K562 (cell line): ENCODE measurements around the gene ZNF782. TPM values are rescaled to one million over a fixed set of nuclear protein-coding genes. Genes with fewer than 3 reads are reported as not detected.

Experiments
- ATAC-seq: fragments of 200-7000 bp; cut with Tn5 transposase; 3 replicates; pipeline ENCODE4 v1.9.1; 2020; ENCODE audit warnings: moderate library complexity
- BruUV-seq: library from RNA; stranded (reverse); fragments of 400-500 nt; replicated peaks from 2 replicates; lab custom pipeline; 2021; lab: Mats Ljungman, UMichigan
- CTCF ChIA-PET: fragments of 300-600 bp; formaldehyde crosslinking; extraction: SDS; loops from one replicate; lab custom pipeline; 2021; ENCODE audit warnings: low intra/inter-chr PET ratio; lab: Yijun Ruan, JAX
- POLR2A ChIA-PET: fragments of 300-600, 350-650 bp; sonication (Branson Sonifier 250); formaldehyde crosslinking; extraction: SDS; loops from one replicate; lab custom pipeline; 2021; ENCODE audit warnings: antibody characterized with exemption, inconsistent platforms; lab: Yijun Ruan, JAX
- DNase-seq, 4 experiments: peaks; one replicate each; pipeline versions ENCODE4 v3.0.0 to v3.0.0-alpha.2; 2011 to 2018; ENCODE audit warnings: low spot score in 3 of 4, mixed read lengths in 3 of 4; ENCODE audit errors: extremely low read depth in 1 of 4
- FAIRE-seq: peaks from 2 replicates; lab custom pipeline; 2011; peaks lifted over from hg19 to GRCh38; lab: Jason Lieb, UNC
- H2AFZ ChIP-seq: 2 replicates; pipeline ENCODE4 v1.6.0; 2011; ENCODE audit warnings: low read depth, low read length, control low read depth, inconsistent platforms
- H3K27ac ChIP-seq: fragments of 200-600 bp; 3 replicates; pipeline ENCODE4 v1.8.0; 2011; ENCODE audit warnings: low read depth, mild to moderate bottlenecking, control low read depth, inconsistent platforms, low read length, moderate library complexity, mixed read lengths; ENCODE audit errors: extremely low read depth
- H3K27me3 ChIP-seq, 2 experiments: fragments of 300-600 bp in 1 of 2; 2 replicates in 1 of 2; 3 replicates in 1 of 2; pipeline versions ENCODE4 v1.6.0 to v1.8.0; 2011; ENCODE audit warnings: inconsistent platforms in 2 of 2, low read length in 2 of 2, mild to moderate bottlenecking in 1 of 2, mixed read lengths in 1 of 2, moderate library complexity in 1 of 2; ENCODE audit not compliant: control insufficient read depth in 2 of 2, insufficient read depth in 2 of 2
- H3K36me3 ChIP-seq: fragments of 300-600 bp; 3 replicates; pipeline ENCODE4 v1.8.0; 2011; ENCODE audit warnings: mild to moderate bottlenecking, low read length, inconsistent platforms; ENCODE audit not compliant: control insufficient read depth, insufficient read depth
- H3K4me1 ChIP-seq, 2 experiments: fragments of 200-600 bp in 1 of 2; replicated peaks in 1 of 2; 2 replicates in 1 of 2; 3 replicates in 1 of 2; pipeline versions ENCODE4 v1.5.1 to v1.8.0; 2011; ENCODE audit warnings: inconsistent platforms in 2 of 2, low read length in 2 of 2, mild to moderate bottlenecking in 1 of 2, mixed read lengths in 1 of 2, moderate library complexity in 1 of 2; ENCODE audit not compliant: control insufficient read depth in 2 of 2, insufficient read depth in 2 of 2
- H3K4me2 ChIP-seq: 2 replicates; pipeline ENCODE4 v1.6.1; 2011; ENCODE audit warnings: low read length, control low read depth, inconsistent platforms, mixed read lengths; ENCODE audit not compliant: insufficient read depth
- H3K4me3 ChIP-seq: fragments of 200-600 bp; sonication (generic), shearing (Covaris generic); 2 replicates; pipeline ENCODE4 v1.5.1; 2016; ENCODE audit warnings: control low read depth, inconsistent platforms
- H3K79me2 ChIP-seq: fragments of 200-600 bp; 3 replicates; pipeline ENCODE4 v1.8.0; 2011; ENCODE audit warnings: low read length, inconsistent platforms; ENCODE audit not compliant: control insufficient read depth, insufficient read depth
- H3K9ac ChIP-seq, 2 experiments: 2 replicates each; pipeline versions ENCODE4 v1.6.0 to v1.6.1; 2011; ENCODE audit warnings: low read depth in 2 of 2, low read length in 2 of 2, control low read depth in 1 of 2, inconsistent platforms in 1 of 2, mild to moderate bottlenecking in 1 of 2, mixed read lengths in 1 of 2; ENCODE audit not compliant: insufficient read depth in 1 of 2
- H3K9me1 ChIP-seq: one replicate; pipeline ENCODE4 v1.6.0; 2011; ENCODE audit warnings: inconsistent platforms, mild to moderate bottlenecking, low read length, moderate library complexity; ENCODE audit not compliant: control insufficient read depth, insufficient read depth
- H3K9me3 ChIP-seq: replicated peaks from 2 replicates; pipeline ENCODE4 v1.5.1; 2011; ENCODE audit warnings: low read depth, low read length, inconsistent platforms; ENCODE audit not compliant: control insufficient read depth, insufficient read depth
- H4K20me1 ChIP-seq: replicated peaks from 2 replicates; pipeline ENCODE4 v1.6.1; 2011; ENCODE audit warnings: low read length, inconsistent platforms, mixed read lengths; ENCODE audit not compliant: control insufficient read depth, insufficient read depth
- ARNT ChIP-seq, 2 experiments: fragments of 450-650 bp; IDR thresholded peaks; 2 replicates each; pipeline ENCODE4 v1.6.1; 2016; ENCODE audit warnings: mild to moderate bottlenecking in 1 of 2
- CXXC5 ChIP-seq: fragments of 250-450 bp; sonication (Bioruptor Pico); IDR thresholded peaks from 2 replicates; pipeline ENCODE4 v1.8.0; 2022; ENCODE audit warnings: inconsistent platforms, mild to moderate bottlenecking, moderate library complexity
- DPF2 ChIP-seq: fragments of 450-650 bp; IDR thresholded peaks from 2 replicates; pipeline ENCODE4 v1.6.1; 2016
- ELF2 ChIP-seq: fragments of 250-450 bp; sonication (Bioruptor Pico); IDR thresholded peaks from 2 replicates; pipeline ENCODE4 v1.5.0; 2021; ENCODE audit warnings: mild to moderate bottlenecking
- EZH2 ChIP-seq: IDR thresholded peaks from 2 replicates; pipeline ENCODE4 v1.6.1; 2012; ENCODE audit warnings: low read depth, mild to moderate bottlenecking, inconsistent platforms, low read length, borderline replicate concordance
- HIVEP1 ChIP-seq: fragments of 250-450 bp; sonication (Bioruptor Pico); IDR thresholded peaks from 2 replicates; pipeline ENCODE4 v1.4.0; 2020; ENCODE audit warnings: mild to moderate bottlenecking
- NONO ChIP-seq, 2 experiments: fragments of 200-400 bp in 1 of 2; fragments of 450-650 bp in 1 of 2; formaldehyde crosslinking in 1 of 2; IDR thresholded peaks; 2 replicates each; pipeline ENCODE4 v1.6.1; 2017; ENCODE audit warnings: low read depth in 2 of 2, mild to moderate bottlenecking in 2 of 2, moderate library complexity in 2 of 2, low read length in 1 of 2
- POLR3G ChIP-seq: IDR thresholded peaks from 2 replicates; pipeline ENCODE4 v1.6.1; 2011; ENCODE audit not compliant: insufficient read length, insufficient replicate concordance; ENCODE audit errors: extremely low read depth
- RFX5 ChIP-seq: IDR thresholded peaks from 2 replicates; pipeline ENCODE4 v1.6.1; 2011; ENCODE audit warnings: low read depth, mild to moderate bottlenecking, improper control_type of control experiment, low read length
- TEAD1 ChIP-seq, 2 experiments: fragments of 450-650 bp in 1 of 2; sonication (generic) in 1 of 2; formaldehyde crosslinking; IDR thresholded peaks; 2 replicates each; pipeline versions ENCODE4 v1.4.0 to v1.8.0; 2020 to 2022; ENCODE audit warnings: mild to moderate bottlenecking in 2 of 2, missing genetic modification reagents in 1 of 2
- ZBTB17 ChIP-seq: fragments of 450-650 bp; formaldehyde crosslinking; IDR thresholded peaks from 2 replicates; pipeline ENCODE4 v1.4.0; 2020; ENCODE audit warnings: mild to moderate bottlenecking
- ZFX ChIP-seq: sonication (generic); formaldehyde crosslinking; IDR thresholded peaks from 2 replicates; pipeline ENCODE4 v1.8.0; 2022; ENCODE audit warnings: mild to moderate bottlenecking, missing genetic modification reagents, moderate library complexity
- ZNF347 ChIP-seq: fragments of 450-650 bp; formaldehyde crosslinking; IDR thresholded peaks from 2 replicates; pipeline ENCODE4 v1.4.0; 2020; ENCODE audit warnings: low read depth, mild to moderate bottlenecking, moderate library complexity
- WGBS: fragments of 100-300 bp; shearing (Covaris generic); methylation state at CpG from one replicate; pipeline ENCODE4 v1.1.6; 2016; ENCODE audit warnings: low coverage, mixed read lengths; ENCODE audit not compliant: insufficient coverage; ENCODE audit errors: missing lambda C conversion rate; 5-methylcytosine and 5-hydroxymethylcytosine counted together
- in situ Hi-C: fragments of 300-500 bp; cut with MboI; formaldehyde crosslinking; loops from 4 replicates; pipeline ENCODE4 v1.15.0; 2018; ENCODE audit warnings: inconsistent platforms, mixed read lengths
- intact Hi-C: fragments of 100-400 bp; cut with micrococcal nuclease; formaldehyde crosslinking; loops from 2 replicates; pipeline ENCODE4 v1.14.2; 2022
- polyA plus RNA-seq, 8 experiments: library from polyadenylated mRNA; depleted of rRNA in 4 of 8; stranded (reverse) in 5 of 8; unstranded in 3 of 8; fragments of >200 nt; fragmentation: Nextera tagmentation in 2 of 8; fragmentation: Illumina TruSeq in 1 of 8; extraction: Ambion mirVana in 2 of 8; extraction: Trizol in 1 of 8; gene quantifications; 2 replicates each; pipeline versions ENCODE4 v1.2.1 to v1.2.3, GENCODE V29; 2011 to 2014; ENCODE audit warnings: inconsistent platforms in 1 of 8, missing spikeins in 1 of 8
- total RNA-seq, 7 experiments: library from RNA; depleted of rRNA in 6 of 7; stranded (reverse); fragments of >200 nt in 6 of 7; fragmentation: Illumina TruSeq in 2 of 7; extraction: Trizol in 2 of 7; gene quantifications; 2 replicates each; pipeline versions ENCODE4 v1.2.1 to v1.2.3, GENCODE V29; 2011 to 2021; ENCODE audit warnings: low replicate concordance in 1 of 7
- TF ChIP-seq, protein P1 (sequence below), 3 experiments: IDR thresholded peaks in 2 of 3; conservative IDR thresholded peaks in 1 of 3; 2 replicates each; pipeline ENCODE4 v1.5.1; 2011 to 2012; ENCODE audit warnings: low read length in 3 of 3, mild to moderate bottlenecking in 3 of 3, control low read depth in 2 of 3, improper control_type of control experiment in 1 of 3, inconsistent platforms in 1 of 3, low read depth in 1 of 3, mixed read lengths in 1 of 3, moderate library complexity in 1 of 3; ENCODE audit not compliant: insufficient read depth in 2 of 3

ZNF782 gene
- total and polyA plus RNA-seq, 9 of the 15 experiments (the other 6 are each of a cell fraction or from before 2014, with no cell fraction given), result 0.38 to 8.8 (median 4.5) TPM

DNA sequence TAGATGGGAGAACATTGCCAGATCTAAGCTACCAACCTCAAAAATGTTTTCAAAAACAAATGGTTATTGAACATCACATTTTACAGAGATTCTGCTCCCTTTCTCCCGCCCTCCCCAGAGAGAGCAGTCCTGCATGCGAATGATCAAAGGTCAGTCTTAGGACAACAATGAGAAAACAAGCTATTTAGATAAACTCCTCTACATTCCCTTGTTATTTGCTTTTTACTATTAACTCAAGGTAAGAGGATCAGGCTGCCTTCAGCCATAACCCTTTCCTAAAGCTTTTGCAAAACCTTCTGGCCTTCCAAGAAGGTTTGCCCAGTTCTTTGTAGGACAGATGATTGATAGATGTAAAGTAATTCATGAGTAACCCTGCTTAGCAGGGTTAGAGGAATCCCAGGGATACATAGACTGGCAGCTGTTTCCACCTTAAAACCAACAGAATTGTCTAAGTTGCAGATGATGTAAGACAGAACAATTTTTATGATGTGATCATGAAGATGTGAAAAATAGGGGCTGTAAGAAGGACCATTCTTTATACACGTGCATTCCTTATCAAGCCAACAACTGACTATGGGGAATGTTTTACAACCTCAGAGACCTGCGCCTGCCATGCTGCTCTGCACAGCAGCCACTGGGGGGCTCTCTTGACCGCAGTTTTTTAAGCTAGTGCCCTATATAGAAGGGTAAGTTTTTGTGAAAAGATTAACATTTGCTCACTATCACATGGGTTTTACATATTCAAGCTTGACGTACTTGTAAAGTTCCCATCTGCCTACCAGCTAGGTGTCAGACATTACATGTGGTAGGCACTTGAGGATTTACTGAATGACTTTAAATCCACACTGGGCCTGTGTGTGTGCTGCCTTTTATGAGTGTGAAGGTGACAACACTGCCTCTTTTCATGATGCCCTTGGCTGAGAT lies 2.3 kb upstream of the ZNF782 start (continued):
- TF ChIP-seq ELF2 (no peak), CXXC5 (0 out of 2 replicates have a peak, but pooled peaks have one; percentile 17), HIVEP1 (no peak)
- TF ChIP-seq, protein P1, sequence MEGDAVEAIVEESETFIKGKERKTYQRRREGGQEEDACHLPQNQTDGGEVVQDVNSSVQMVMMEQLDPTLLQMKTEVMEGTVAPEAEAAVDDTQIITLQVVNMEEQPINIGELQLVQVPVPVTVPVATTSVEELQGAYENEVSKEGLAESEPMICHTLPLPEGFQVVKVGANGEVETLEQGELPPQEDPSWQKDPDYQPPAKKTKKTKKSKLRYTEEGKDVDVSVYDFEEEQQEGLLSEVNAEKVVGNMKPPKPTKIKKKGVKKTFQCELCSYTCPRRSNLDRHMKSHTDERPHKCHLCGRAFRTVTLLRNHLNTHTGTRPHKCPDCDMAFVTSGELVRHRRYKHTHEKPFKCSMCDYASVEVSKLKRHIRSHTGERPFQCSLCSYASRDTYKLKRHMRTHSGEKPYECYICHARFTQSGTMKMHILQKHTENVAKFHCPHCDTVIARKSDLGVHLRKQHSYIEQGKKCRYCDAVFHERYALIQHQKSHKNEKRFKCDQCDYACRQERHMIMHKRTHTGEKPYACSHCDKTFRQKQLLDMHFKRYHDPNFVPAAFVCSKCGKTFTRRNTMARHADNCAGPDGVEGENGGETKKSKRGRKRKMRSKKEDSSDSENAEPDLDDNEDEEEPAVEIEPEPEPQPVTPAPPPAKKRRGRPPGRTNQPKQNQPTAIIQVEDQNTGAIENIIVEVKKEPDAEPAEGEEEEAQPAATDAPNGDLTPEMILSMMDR (IDR thresholded peaks at IDR 0.05 in 2 of 3, conservative IDR thresholded peaks at IDR 0.05 in 1 of 3; ENCODE audit: insufficient read depth in 2 of 3, low read depth in 1 of 3, low read length in 3 of 3), result peak; percentile 79 to 95 (median 91)
- TF ChIP-seq, all 486 proteins: peak for 25

DNA sequence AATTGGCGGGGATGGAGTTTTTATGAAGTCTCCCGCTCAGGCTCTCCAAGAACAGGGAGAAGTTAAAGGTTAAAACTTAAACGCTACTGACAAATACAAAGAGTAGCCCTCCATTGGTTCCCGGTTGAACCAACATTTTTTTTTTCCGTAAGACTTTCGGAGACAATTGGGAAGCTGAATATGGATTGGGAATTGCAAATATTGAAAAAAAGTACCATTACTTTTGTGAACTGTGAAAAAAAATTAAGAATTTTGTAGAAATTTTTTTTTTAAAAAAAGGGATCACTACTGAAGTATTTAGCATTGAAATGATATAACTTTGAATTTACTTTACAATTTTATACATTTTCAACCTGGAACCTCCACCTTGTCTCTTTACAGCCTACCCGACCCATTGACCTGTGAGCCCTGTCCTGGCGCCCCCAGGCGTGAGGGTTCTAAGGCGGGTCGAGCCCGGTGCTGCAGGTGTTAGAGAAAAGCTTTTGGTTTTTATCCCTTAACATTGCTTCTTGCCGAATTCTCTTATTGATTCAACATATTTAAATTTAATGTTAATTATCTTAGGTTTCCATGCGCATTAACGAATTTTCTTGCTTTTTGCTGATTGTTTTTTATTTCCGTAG lies 448 bp upstream of the ZNF782 start:
- Histone ChIP-seq H3K79me2 (peaks cover 21% of the 10 kb centered on the region), H3K4me3 (peak overlapping the region; percentile 70), H2AFZ (peak overlapping the region; percentile 92), H3K9me3 (no peaks in the 10 kb centered on the region), H3K4me1 (peaks cover 15 to 33% of the 10 kb centered on the region in 2 experiments), H3K9ac (peak overlapping the region; percentile 67 to 90; a peak in 2 of 4 replicates), H3K4me2 (peak overlapping the region; percentile 96), H3K9me1 (no peaks in the 10 kb centered on the region), H3K27ac (no peak overlapping the region; the same call in 2 of the 3 replicates), H3K36me3 (no peaks in the 10 kb centered on the region), H3K27me3 (no peaks in the 10 kb centered on the region), H4K20me1 (no peaks in the 10 kb centered on the region)
- FAIRE-seq (no peak), DNase-seq (peak in 1 of 4 experiments; percentile 7), ATAC-seq (no peak)
- in situ Hi-C loops, result loop anchor here (10.0 kb wide), 2 partner anchors 560 to 750 kb away; partner anchors contain the start of gene TDRD7
- intact Hi-C loops, result loop anchor here (5.0 to 10.0 kb wide), 5 partner anchors 77 to 743 kb away; partner anchors contain the start of gene ZNF510
- ChIA-PET POLR2A (interaction anchor here (0.6 to 1.4 kb wide), 4 partner anchors 8 to 413 kb away, joined by 3 to 6 read pairs (median 3); no protein-coding TSS in a partner anchor), CTCF (no interaction called here)
- 60% methylated on average over 16 of the region's 16 CpGs for WGBS
- BruUV-seq, result no TSS peak
- no peak for TF ChIP-seq DPF2
- peak; percentile 31 to 55; a peak in 1 of 4 replicates for TF ChIP-seq ARNT (IDR thresholded peaks at IDR 0.05)
- no peak for TF ChIP-seq ZFX (CRISPR knock-in tag)
- TF ChIP-seq ZNF347, result no peak
- no peak for TF ChIP-seq TEAD1 (CRISPR knock-in tag; IDR thresholded peaks at IDR 0.05)
- no peak for TF ChIP-seq EZH2
- TF ChIP-seq POLR3G, result no peak
- TF ChIP-seq ZBTB17 (CRISPR knock-in tag), result no peak
- TF ChIP-seq RFX5, result no peak
- no peak for TF ChIP-seq NONO (IDR thresholded peaks at IDR 0.05; ENCODE audit: low read depth in 2 of 2, low read length in 1 of 2)
